ENCODE data around the gene POP4.
"Not testable (repeated sequence)": the region's sequence is repeated elsewhere in the genome, so short reads cannot be mapped to it uniquely, and the experiment has no call there.

Gene POP4

GRCh38 chr19:29605653-29606419 lies at the start of gene POP4:
Gene POP4, plus strand, starts transcription at chr19:29606283. Its CDS starts 36 bp downstream, at chr19:29606319.
- in situ Hi-C loops (cut with HindIII; ENCODE audit: low sequenced_read_pairs), result no loop called here

GRCh38 chr19:29559110-29559509 lies 47.0 kb upstream of the POP4 start:
- in situ Hi-C loops (cut with HindIII; ENCODE audit: low sequenced_read_pairs), result not testable (repeated sequence)

- in situ Hi-C loops (cut with HindIII; ENCODE audit: low sequenced_read_pairs), result no loop called here
Observed at GRCh38 chr19:29559743-29560142, 46.3 kb upstream of the POP4 start.

GRCh38 chr19:29560313-29561075 lies 45.6 kb upstream of the POP4 start:
- in situ Hi-C loops (cut with HindIII; ENCODE audit: low sequenced_read_pairs), result no loop called here

- in situ Hi-C loops (cut with HindIII; ENCODE audit: low sequenced_read_pairs), result no loop called here
Observed at GRCh38 chr19:29561601-29562000, 44.5 kb upstream of the POP4 start.

- in situ Hi-C loops (cut with HindIII; ENCODE audit: low sequenced_read_pairs), result no loop called here
Observed at GRCh38 chr19:29562299-29563297, 43.5 kb upstream of the POP4 start.

GRCh38 chr19:29563486-29564101 lies 42.5 kb upstream of the POP4 start:
- in situ Hi-C loops (cut with HindIII; ENCODE audit: low sequenced_read_pairs), result no loop called here

- in situ Hi-C loops (cut with HindIII; ENCODE audit: low sequenced_read_pairs), result no loop called here
Observed at GRCh38 chr19:29564574-29565005, 41.5 kb upstream of the POP4 start.

GRCh38 chr19:29565171-29565570 lies 40.9 kb upstream of the POP4 start:
- in situ Hi-C loops (cut with HindIII; ENCODE audit: low sequenced_read_pairs), result no loop called here

GRCh38 chr19:29566496-29567054 lies 39.5 kb upstream of the POP4 start:
- in situ Hi-C loops (cut with HindIII; ENCODE audit: low sequenced_read_pairs), result no loop called here

GRCh38 chr19:29567366-29567915 lies 38.6 kb upstream of the POP4 start:
- in situ Hi-C loops (cut with HindIII; ENCODE audit: low sequenced_read_pairs), result no loop called here

GRCh38 chr19:29568036-29569025 lies 37.8 kb upstream of the POP4 start:
- in situ Hi-C loops (cut with HindIII; ENCODE audit: low sequenced_read_pairs), result no loop called here

GRCh38 chr19:29569038-29569911 lies 36.8 kb upstream of the POP4 start:
- in situ Hi-C loops (cut with HindIII; ENCODE audit: low sequenced_read_pairs), result no loop called here

- in situ Hi-C loops (cut with HindIII; ENCODE audit: low sequenced_read_pairs), result no loop called here
Observed at GRCh38 chr19:29571181-29571580, 34.9 kb upstream of the POP4 start.

GRCh38 chr19:29573486-29573885 lies 32.6 kb upstream of the POP4 start:
- in situ Hi-C loops (cut with HindIII; ENCODE audit: low sequenced_read_pairs), result no loop called here

GRCh38 chr19:29574510-29574909 lies 31.6 kb upstream of the POP4 start:
- in situ Hi-C loops (cut with HindIII; ENCODE audit: low sequenced_read_pairs), result no loop called here

GRCh38 chr19:29576046-29576606 lies 30.0 kb upstream of the POP4 start:
- in situ Hi-C loops (cut with HindIII; ENCODE audit: low sequenced_read_pairs), result no loop called here
